Measurements from ENCODE around the gene UGT1A3. TPM values are rescaled to one million over a fixed set of nuclear protein-coding genes. Genes with fewer than 3 reads are reported as not detected.
"Not testable (repeated sequence)": the region's sequence is repeated elsewhere in the genome, so short reads cannot be mapped to it uniquely, and the experiment has no call there.

The UGT1A3 gene
- total RNA-seq, 2 donors from 2014 or later = not detected

- peaks cover 0 to 11% of the 10 kb centered on the region in 2 donors for H3K36me3 Mint-ChIP-seq
- not testable (repeated sequence) for ATAC-seq; H3K27ac Mint-ChIP-seq; DNase-seq (ENCODE audit: low spot score in 2 of 2); H3K9me3 Mint-ChIP-seq
Observed at GRCh38 chr2:233745838-233746237, 17.0 kb downstream of the UGT1A3 start.

DNA sequence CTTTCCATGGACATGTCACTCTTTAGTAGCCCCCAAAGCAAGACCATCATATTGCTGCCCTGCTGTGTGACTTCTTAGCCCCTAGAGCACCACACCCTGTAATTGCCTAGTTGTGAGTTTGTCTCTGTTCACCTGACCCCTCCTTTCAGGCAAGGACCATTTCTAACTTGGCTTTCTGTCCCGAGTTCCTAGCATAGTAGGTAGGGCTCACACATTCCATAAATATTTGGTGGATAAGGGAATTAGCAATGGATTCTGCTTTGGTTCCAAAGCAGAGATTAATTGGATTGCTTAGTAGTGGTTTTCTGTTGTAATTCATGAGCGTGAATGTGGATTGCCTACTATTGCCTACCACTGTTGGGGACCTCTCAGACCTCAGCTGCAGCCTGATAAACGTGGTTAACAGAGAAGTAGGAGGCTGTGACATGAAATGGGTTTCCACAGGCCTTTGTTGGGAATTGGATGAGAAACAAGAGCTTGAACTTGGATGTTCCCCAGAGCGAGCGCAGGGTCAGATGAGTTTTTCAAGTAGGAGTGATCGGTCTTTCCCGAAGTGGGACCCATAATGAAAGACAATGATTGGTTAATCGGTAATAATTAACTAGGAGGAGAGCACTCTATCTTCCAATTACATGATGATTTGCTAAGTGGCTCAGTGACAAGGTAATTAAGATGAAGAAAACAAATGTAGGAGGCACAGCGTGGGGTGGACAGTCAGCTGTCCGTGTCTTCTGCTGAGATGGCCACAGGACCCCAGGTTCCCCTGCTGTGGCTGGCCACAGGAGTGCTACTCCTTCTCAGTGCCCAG, 17.8 kb downstream of the UGT1A3 start:
- Mint-ChIP-seq H3K27ac (no peak overlapping the region), H3K36me3 (peaks cover 0 to 18% of the 10 kb centered on the region in 2 donors), H3K9me3 (peaks cover 7 to 10% of the 10 kb centered on the region in 2 donors)
- DNase-seq (ENCODE audit: low spot score in 2 of 2) (no peak), ATAC-seq (no peak)

- DNase-seq (ENCODE audit: low spot score in 2 of 2) (no peak), ATAC-seq (no peak)
- Mint-ChIP-seq H3K27ac (no peak overlapping the region), H3K9me3 (peaks cover 7 to 12% of the 10 kb centered on the region in 2 donors), H3K36me3 (peaks cover 0 to 20% of the 10 kb centered on the region in 2 donors)
Observed at GRCh38 chr2:233747283-233747544, 18.4 kb downstream of the UGT1A3 start.

DNA sequence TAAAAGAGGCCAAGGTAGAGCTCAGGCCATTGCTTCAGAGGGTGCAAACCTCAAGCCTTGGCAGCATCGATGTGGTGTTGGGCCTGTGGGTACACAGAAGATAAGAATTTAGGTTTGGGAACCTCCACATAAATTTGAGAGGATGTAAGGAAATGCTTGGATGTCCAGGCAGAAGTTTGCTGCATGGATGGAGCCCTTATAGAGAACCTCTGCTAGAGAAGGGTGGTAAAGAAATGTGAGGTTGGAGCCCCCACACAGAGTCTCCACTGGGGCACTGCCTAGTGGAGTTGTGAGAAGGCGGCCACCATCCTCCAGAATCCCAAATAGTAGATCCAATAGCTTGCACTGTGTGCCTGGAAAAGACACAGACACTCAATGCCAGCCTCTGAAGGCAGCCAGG, 21.8 kb downstream of the UGT1A3 start:
- Mint-ChIP-seq H3K36me3 (peaks cover 0 to 20% of the 10 kb centered on the region in 2 donors), H3K9me3 (peaks cover 7 to 12% of the 10 kb centered on the region in 2 donors)
- not testable (repeated sequence) for H3K27ac Mint-ChIP-seq; DNase-seq (ENCODE audit: low spot score in 2 of 2); ATAC-seq

DNA sequence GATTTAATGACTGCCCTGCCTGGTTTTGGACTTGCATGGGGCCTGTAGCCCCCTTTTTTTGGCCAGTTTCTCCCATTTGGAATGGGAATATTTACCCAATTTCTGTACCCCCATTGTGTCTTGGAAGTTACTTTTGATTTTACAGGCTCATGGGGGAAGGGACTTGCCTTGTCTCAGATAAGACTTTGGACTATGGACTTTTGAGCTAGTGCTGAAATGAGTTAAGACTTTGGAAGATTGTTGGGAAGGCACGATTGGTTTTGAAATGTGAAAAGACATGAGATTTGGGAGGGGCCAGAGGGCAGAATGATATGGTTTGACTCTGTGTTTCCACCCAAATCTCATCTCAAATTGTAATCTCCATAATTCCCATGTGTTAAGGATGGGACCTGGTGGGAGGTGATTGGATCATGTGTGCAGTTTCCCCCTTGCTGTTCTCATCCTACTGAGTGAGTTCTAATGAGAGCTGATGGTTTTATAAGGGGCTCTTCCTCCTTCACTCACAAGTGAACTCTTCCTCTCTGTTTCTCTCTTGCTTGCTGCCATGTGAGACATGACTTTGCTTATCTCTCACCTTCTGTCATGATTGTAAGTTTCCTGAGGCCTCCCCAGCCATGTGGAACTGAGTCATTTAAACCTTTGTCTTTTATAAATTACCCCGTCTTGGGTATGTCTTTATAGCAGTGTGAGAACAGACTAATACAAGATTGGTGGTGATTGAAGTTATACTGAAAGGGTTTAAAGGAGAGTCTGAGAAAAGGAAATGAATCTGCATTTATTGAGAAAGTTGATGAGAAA, 22.6 kb downstream of the UGT1A3 start:
- peaks cover 7 to 12% of the 10 kb centered on the region in 2 donors for H3K9me3 Mint-ChIP-seq
- not testable (repeated sequence) for ATAC-seq; H3K27ac Mint-ChIP-seq; DNase-seq (ENCODE audit: low spot score in 2 of 2)
- peaks cover 0 to 20% of the 10 kb centered on the region in 2 donors for H3K36me3 Mint-ChIP-seq

DNA sequence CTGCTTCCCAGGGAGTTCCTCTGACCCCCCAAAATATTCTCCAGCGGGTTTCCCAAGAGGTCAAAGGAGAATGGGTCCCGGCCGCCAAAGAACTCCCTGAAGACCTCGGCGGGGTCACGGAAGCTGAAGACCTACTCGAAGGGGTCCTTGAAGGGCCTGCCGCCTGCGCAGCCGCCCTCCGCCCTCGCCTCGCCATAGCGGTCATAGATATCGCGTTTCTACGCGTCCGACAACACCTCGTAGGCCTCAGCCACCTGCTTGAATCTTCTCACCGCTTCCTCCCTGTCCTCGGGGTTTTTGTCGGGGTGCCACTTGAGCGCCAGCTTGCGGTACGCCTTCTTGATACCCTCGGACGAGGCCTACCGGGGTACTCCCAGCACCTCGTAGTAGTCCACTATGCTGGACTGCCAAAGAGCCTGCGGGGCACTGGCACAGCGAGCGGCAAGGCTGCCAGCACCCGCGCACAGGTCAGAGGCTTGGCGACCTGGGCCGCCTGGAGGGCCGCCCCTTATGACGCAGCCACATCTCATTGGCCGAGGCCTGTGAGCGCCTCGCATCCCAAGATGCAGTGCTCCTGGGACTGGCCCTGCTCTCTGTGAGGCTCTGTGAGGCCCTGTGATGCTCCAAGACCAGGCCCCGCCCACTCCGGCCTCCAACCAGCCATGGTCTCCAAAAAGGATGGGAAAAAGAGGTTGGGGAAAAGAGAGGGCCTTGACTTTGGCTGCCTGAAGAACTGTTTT, 26.2 kb downstream of the UGT1A3 start:
- no peak for ATAC-seq
- H3K36me3 Mint-ChIP-seq = peaks cover 0 to 16% of the 10 kb centered on the region in 2 donors
- no peak overlapping the region for H3K27ac Mint-ChIP-seq
- H3K9me3 Mint-ChIP-seq = peaks cover 2 to 8% of the 10 kb centered on the region in 2 donors
- no peak for DNase-seq (ENCODE audit: low spot score in 2 of 2)

GRCh38 chr2:233756429-233757081, 27.7 kb downstream of the UGT1A3 start:
- Mint-ChIP-seq H3K27ac (no peak overlapping the region), H3K36me3 (peaks cover 0 to 4% of the 10 kb centered on the region in 2 donors), H3K9me3 (peaks cover 0 to 3% of the 10 kb centered on the region in 2 donors)
- DNase-seq (ENCODE audit: low spot score in 2 of 2) (no peak), ATAC-seq (no peak)

GRCh38 chr2:233758141-233758540, 29.3 kb downstream of the UGT1A3 start:
- DNase-seq (ENCODE audit: low spot score in 2 of 2) (no peak), ATAC-seq (no peak)
- no peaks in the 10 kb centered on the region for H3K9me3 Mint-ChIP-seq
- H3K27ac Mint-ChIP-seq = no peak overlapping the region
- no peaks in the 10 kb centered on the region for H3K36me3 Mint-ChIP-seq

- ATAC-seq (no peak), DNase-seq (ENCODE audit: low spot score in 2 of 2) (no peak)
- H3K9me3 Mint-ChIP-seq = no peaks in the 10 kb centered on the region
Observed at GRCh38 chr2:233758849-233759248, 30.0 kb downstream of the UGT1A3 start.

DNA sequence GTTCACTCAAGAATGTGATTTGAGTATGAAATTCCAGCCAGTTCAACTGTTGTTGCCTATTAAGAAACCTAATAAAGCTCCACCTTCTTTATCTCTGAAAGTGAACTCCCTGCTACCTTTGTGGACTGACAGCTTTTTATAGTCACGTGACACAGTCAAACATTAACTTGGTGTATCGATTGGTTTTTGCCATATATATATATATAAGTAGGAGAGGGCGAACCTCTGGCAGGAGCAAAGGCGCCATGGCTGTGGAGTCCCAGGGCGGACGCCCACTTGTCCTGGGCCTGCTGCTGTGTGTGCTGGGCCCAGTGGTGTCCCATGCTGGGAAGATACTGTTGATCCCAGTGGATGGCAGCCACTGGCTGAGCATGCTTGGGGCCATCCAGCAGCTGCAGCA, 31.2 kb downstream of the UGT1A3 start, which contains the start of gene UGT1A1:
Gene UGT1A1 (plus strand): TSS at position 228 of the 400 bp plus-strand sequence. CDS start 18 bp downstream, at position 246.
- no peak for ATAC-seq
- no peak within 1 kb of the TSS for H3K27ac Mint-ChIP-seq
- DNase-seq (ENCODE audit: low spot score in 2 of 2) = no peak
- H3K9me3 Mint-ChIP-seq = no peaks in the 10 kb centered on the region
- H3K36me3 Mint-ChIP-seq = no peaks in the 10 kb centered on the region

More at GRCh38 chr2:233758849-233759248, 30.0 kb downstream of the UGT1A3 start:
- Mint-ChIP-seq H3K27ac (no peak overlapping the region), H3K36me3 (no peaks in the 10 kb centered on the region)

DNA sequence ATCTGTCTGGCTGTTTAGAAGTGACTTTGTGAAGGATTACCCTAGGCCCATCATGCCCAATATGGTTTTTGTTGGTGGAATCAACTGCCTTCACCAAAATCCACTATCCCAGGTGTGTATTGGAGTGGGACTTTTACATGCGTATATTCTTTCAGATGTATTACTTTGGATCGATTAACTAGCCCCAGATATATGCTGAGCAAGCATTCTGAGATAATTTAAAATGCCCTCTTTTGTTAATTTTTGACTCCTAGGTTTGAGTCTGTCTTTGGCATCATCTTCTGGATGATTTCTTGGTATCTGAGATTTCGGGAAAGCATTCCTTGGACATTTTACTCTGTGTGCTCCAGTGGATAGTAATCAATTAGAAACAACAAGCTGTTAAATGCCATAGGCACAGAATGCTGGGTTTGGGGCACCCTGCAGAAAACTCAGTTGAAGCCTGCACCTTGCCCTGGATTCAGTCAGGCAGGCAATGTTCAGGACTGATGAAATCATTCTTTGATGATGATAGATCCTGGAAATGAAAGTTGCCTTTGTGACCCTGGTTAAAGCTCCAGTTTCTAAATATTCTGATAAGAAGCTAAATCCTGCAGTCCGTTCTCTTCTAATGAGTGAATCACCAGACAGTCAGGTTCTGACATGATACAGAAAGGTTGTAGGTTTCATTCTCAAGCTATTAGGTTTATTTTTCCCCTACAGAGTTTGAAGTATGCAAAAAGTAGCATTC, 32.4 kb downstream of the UGT1A3 start:
- ATAC-seq (no peak), DNase-seq (ENCODE audit: low spot score in 2 of 2) (no peak)
- Mint-ChIP-seq H3K27ac (no peak overlapping the region), H3K36me3 (no peaks in the 10 kb centered on the region), H3K9me3 (no peaks in the 10 kb centered on the region)

DNA sequence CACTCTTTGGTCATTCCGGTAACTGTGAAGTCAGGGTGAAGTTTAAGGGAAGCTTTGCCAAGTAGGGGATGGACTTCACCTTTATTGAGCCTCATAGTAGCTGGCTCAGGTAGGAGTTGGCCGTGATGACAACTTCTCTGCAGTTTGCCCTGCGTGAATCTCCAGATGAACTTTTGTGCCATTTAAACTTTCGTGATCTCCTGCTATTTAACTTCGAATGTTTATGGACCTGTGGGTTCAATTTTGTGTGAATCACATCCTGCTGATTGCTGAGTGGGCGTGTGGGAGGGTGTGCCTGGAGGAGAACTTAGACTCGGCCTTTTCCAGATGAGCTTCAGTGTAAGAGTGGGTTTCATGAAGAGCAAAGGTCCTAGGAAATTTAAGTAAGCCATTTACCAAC, 35.4 kb downstream of the UGT1A3 start:
- Mint-ChIP-seq H3K27ac (no peak overlapping the region), H3K36me3 (no peaks in the 10 kb centered on the region), H3K9me3 (no peaks in the 10 kb centered on the region)
- ATAC-seq = no peak
- no peak for DNase-seq (ENCODE audit: low spot score in 2 of 2)

- no peak for DNase-seq (ENCODE audit: low spot score in 2 of 2)
- Mint-ChIP-seq H3K9me3 (no peaks in the 10 kb centered on the region), H3K36me3 (no peaks in the 10 kb centered on the region), H3K27ac (no peak overlapping the region)
- no peak for ATAC-seq
Observed at GRCh38 chr2:233764761-233765160, 35.9 kb downstream of the UGT1A3 start.

DNA sequence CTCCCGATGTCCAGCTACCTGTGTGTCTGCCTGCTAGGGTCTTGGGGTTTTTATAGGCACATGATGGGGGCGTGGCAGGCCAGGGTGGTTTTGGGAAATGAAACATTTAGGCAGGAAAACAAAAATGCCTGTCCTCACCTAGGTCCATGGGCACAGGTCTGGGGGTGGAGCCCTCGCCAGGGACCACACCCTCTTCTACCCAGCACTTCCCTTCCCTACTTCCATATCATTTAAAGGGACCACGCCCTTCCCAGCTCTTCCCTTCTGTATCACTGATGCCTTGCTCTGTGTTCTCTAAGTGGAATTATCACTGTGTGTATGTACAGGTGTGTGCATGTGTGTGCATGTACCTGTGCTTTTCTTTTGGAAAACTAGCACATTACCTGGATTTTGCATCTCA, 37.6 kb downstream of the UGT1A3 start:
- H3K27ac Mint-ChIP-seq = no peak overlapping the region
- ATAC-seq (no peak), DNase-seq (ENCODE audit: low spot score in 2 of 2) (no peak)
- no peaks in the 10 kb centered on the region for H3K9me3 Mint-ChIP-seq
- H3K36me3 Mint-ChIP-seq = no peaks in the 10 kb centered on the region

GRCh38 chr2:233768076-233768475, 39.2 kb downstream of the UGT1A3 start:
- ATAC-seq (no peak), DNase-seq (ENCODE audit: low spot score in 2 of 2) (no peak)
- no peaks in the 10 kb centered on the region for H3K9me3 Mint-ChIP-seq
- no peak overlapping the region for H3K27ac Mint-ChIP-seq
- no peaks in the 10 kb centered on the region for H3K36me3 Mint-ChIP-seq

GRCh38 chr2:233769260-233769659, 40.4 kb downstream of the UGT1A3 start:
- H3K36me3 Mint-ChIP-seq = no peaks in the 10 kb centered on the region
- no peak overlapping the region for H3K27ac Mint-ChIP-seq
- no peaks in the 10 kb centered on the region for H3K9me3 Mint-ChIP-seq
- ATAC-seq = no peak
- no peak for DNase-seq (ENCODE audit: low spot score in 2 of 2)
